Measurements from ENCODE around the gene RPS21.

- peak in 3 of 12 donors; percentile 7 to 25 (median 8) for TF ChIP-seq CTCF (IDR thresholded peaks at IDR 0.05)
- no peak for TF ChIP-seq POLR2A (IDR thresholded peaks at IDR 0.05)
Observed at GRCh38 chr20:62362991-62363919, 23.6 kb upstream of the RPS21 start.

Data from heart left ventricle (tissue), 13 donors.